GM23338 (cell line): Measurements from ENCODE around the gene TAGLN.

Experiments
- CREB1 ChIP-seq: fragments of 250-450 bp; sonication (Bioruptor Pico); IDR thresholded peaks from 2 replicates; pipeline ENCODE4 v1.5.0; 2020; ENCODE audit warnings: low read depth, mild to moderate bottlenecking, moderate library complexity
- CTCF ChIP-seq, 2 experiments: fragments of 200-600 bp in 1 of 2; sonication (generic) in 1 of 2; conservative IDR thresholded peaks; 2 replicates each; pipeline versions ENCODE4 v1.5.1 to v1.6.1; 2016 to 2017; ENCODE audit warnings: antibody characterized with exemption in 2 of 2, low read depth in 2 of 2, mild to moderate bottlenecking in 2 of 2, moderate library complexity in 1 of 2
- EZH2 ChIP-seq: fragments of 200-600 bp; sonication (generic); IDR thresholded peaks from one replicate; pipeline ENCODE4 v1.8.0; 2017; ENCODE audit warnings: antibody characterized with exemption, mild to moderate bottlenecking, low read depth; ENCODE audit not compliant: unreplicated experiment
- JUNB ChIP-seq: IDR thresholded peaks from one replicate; pipeline ENCODE4 v1.6.1; 2016; ENCODE audit warnings: antibody characterized with exemption; ENCODE audit not compliant: unreplicated experiment
- NANOG ChIP-seq: IDR thresholded peaks from 2 replicates; pipeline ENCODE4 v1.6.1; 2016; ENCODE audit warnings: antibody characterized with exemption, borderline replicate concordance
- POLR2AphosphoS5 ChIP-seq: IDR thresholded peaks from 2 replicates; pipeline ENCODE4 v1.6.1; 2016; ENCODE audit warnings: antibody characterized with exemption, low read depth
- REST ChIP-seq: IDR thresholded peaks from one replicate; pipeline ENCODE4 v1.6.1; 2018; ENCODE audit warnings: antibody characterized with exemption; ENCODE audit not compliant: unreplicated experiment
- STAT1 ChIP-seq: IDR thresholded peaks from one replicate; pipeline ENCODE4 v1.6.1; 2016; ENCODE audit warnings: antibody characterized with exemption; ENCODE audit not compliant: unreplicated experiment

GRCh38 chr11:117230286-117230961 is 31.3 kb downstream of the TAGLN start:
- no peak for TF ChIP-seq CTCF (conservative IDR thresholded peaks at IDR 0.05; ENCODE audit: low read depth in 2 of 2)
- TF ChIP-seq POLR2AphosphoS5, result no peak
- no peak for TF ChIP-seq EZH2
- TF ChIP-seq REST, result no peak
- no peak for TF ChIP-seq NANOG
- no peak for TF ChIP-seq STAT1
- no peak for TF ChIP-seq CREB1 (CRISPR knock-in tag)
- no peak for TF ChIP-seq JUNB
